ENCODE data around the gene TECRL.

TECRL gene

DNA sequence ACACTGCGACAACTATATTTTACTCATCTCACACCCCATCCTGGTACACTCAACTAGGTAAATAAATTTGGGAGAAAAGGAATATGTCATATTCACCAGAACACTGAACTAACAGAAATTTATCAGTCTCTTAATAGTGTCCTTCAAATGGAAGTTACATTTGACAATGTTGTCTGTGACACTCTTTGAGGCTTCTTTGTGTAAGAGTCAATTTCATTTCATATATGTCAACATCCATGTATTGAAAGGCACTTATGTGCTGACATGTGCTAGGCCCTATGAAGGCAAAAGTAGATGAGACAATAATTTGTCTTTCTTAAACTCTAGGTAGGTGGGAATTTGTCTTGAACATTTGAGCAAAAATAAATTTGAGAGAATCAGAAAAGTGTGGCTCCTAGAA lies 82.0 kb downstream of the TECRL start:
- DNase-seq (ENCODE audit: low spot score), result no peak

- DNase-seq (ENCODE audit: low spot score), result no peak
Measured at GRCh38 chr4:64326507-64326906, 82.7 kb downstream of the TECRL start.

- DNase-seq (ENCODE audit: low spot score), result no peak
Measured at GRCh38 chr4:64306255-64306565, 103.0 kb downstream of the TECRL start.

GRCh38 chr4:64305565-64306254 lies 103.5 kb downstream of the TECRL start:
- no peak for DNase-seq (ENCODE audit: low spot score)

DNA sequence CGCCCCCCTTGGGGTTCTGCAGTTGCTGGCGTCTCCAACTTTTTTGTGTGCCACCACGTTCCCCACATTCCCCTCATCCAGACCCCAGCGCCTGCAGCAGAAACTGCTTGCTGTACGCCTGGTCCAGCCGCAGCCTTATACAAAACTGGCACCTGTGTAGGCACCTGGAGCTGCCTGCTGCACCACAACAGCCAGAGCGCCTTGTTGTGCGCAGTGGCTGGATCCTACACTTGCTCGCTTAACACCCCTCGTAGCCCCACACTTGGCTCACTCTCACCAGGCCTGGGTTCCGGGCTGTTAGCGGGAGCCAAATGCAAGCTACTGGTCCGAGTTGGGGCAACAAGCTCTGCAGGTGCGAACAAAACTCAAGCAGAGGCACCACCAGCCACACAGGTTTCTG lies 136.8 kb downstream of the TECRL start:
- no peak for DNase-seq (ENCODE audit: low spot score)

DNA sequence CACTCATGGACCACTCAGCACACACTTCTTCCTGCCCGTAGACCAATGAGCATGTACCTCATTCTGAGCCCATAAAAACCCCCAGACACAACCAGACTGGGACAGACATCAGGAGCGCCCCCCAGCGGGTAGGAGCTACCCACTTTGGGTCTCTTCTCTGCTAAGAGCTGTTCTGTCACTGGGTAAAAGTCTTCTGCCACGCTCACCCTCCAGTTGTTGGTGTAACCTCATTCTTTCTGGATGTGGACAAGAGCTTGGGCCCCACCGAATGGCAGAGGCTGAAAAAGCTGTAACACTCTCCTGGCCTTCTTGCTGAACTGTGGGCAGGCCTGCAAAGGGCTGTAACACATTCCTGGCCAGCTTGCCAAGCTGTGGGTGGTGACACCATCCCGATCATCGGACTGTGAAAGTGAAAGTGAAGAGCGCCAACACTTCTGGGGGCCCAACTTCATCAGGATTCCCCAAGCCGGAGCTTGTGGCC lies 137.6 kb downstream of the TECRL start:
- no peak for DNase-seq (ENCODE audit: low spot score)

GRCh38 chr4:64266669-64267068 lies 142.6 kb downstream of the TECRL start:
- DNase-seq (ENCODE audit: low spot score), result no peak

DNA sequence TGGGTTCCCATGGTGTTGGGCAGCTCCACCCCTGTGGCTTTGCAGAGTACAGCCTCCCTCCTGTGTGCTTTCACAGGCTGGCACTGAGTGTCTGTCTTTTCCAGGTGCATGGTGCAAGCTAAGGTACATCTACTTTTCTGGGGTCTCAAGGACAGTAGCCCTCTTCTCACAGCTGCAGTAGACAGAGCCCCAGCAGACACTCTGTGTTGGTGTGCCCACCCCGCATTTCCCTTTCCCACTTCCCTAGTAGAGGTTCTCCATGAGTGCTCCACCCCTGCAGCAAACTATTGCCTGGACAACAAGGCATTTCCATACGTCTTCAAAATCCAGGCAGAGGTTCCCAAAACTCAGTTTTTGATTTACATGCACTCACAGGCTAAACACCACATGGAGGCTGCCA lies 143.0 kb downstream of the TECRL start:
- no peak for DNase-seq (ENCODE audit: low spot score)

GRCh38 chr4:64251781-64252180 lies 157.5 kb downstream of the TECRL start:
- DNase-seq (ENCODE audit: low spot score), result no peak

DNA sequence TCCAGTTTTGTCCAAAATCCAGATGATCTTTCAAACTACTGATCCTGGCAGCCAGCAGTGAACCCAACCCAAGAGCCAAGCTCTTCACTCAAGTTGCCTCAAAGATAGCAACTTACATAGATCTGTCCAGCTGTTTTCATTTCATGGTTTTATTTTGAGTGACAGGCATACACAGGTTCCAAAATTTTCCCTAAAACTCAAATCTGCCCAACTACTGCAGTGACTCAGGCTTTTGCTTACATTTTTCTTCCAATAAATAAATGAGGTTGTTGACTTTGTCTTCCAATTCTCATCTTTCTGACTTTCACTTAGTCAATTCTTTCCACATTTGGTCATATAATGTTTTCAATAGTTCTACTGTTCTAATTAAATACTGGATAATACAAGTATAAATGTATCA lies 158.8 kb downstream of the TECRL start:
- DNase-seq (ENCODE audit: low spot score), result no peak

GRCh38 chr4:64250061-64250460 lies 159.2 kb downstream of the TECRL start:
- no peak for DNase-seq (ENCODE audit: low spot score)

GRCh38 chr4:64248186-64248585 lies 161.1 kb downstream of the TECRL start:
- no peak for DNase-seq (ENCODE audit: low spot score)

DNA sequence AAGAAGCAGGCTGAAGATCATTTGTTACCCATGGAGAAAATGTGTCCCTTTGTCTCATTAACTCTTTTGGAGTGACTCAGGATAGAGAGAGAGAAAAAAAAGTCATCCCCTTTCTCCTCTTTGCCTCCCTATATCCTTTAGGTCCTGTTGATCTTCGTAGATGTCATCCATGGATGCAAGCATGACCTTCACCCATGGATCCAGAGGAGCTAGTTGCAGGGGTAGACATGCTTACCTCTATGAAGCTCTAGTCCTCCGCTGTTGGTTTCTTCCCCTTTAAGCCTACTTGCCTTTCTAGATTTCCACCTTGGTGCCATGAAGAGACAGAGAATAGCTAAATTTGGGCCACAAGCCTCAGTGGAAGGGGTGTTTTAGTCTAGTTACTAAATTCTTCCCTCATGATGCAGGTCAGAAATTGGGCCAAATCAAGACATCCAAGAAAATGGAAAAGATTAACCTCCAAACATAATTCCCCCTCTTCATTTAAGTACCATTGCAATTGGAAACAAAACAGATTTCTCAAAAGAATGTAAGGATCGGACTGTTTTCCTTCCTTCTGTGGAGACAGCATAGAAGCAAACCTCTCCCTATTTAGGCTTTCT lies 178.4 kb downstream of the TECRL start:
- no peak for DNase-seq (ENCODE audit: low spot score)

All from Ammon's horn (tissue), 1 donor.